NCI-H774 (cell line): ENCODE data around the gene ABCA2.
"Not testable (repeated sequence)": the region's sequence is repeated elsewhere in the genome, so short reads cannot be mapped to it uniquely, and the experiment has no call there.

Source experiments
- DNase-seq: peaks from one replicate; lab custom pipeline; 2025; lab: John Stamatoyannopoulos, UW

ABCA2 gene

GRCh38 chr9:137015976-137016375 is 12.1 kb downstream of the ABCA2 start:
- no peak for DNase-seq

- no peak for DNase-seq
These were observed 12.5 kb downstream of the ABCA2 start for GRCh38 chr9:137015540-137015930.

GRCh38 chr9:137014776-137015539 is 13.1 kb downstream of the ABCA2 start:
- no peak for DNase-seq

- no peak for DNase-seq
These were observed 13.9 kb downstream of the ABCA2 start for GRCh38 chr9:137014166-137014565.

- no peak for DNase-seq
These were observed 14.5 kb downstream of the ABCA2 start for GRCh38 chr9:137013571-137013940.

GRCh38 chr9:137012694-137013570 is 15.1 kb downstream of the ABCA2 start:
- DNase-seq: no peak

- no peak for DNase-seq
These were observed 15.9 kb downstream of the ABCA2 start for GRCh38 chr9:137011907-137012675.

GRCh38 chr9:137011156-137011555 is 16.9 kb downstream of the ABCA2 start:
- no peak for DNase-seq

GRCh38 chr9:137009938-137010732 is 17.9 kb downstream of the ABCA2 start:
- DNase-seq: no peak

GRCh38 chr9:137009217-137009616 is 18.8 kb downstream of the ABCA2 start:
- no peak for DNase-seq

- DNase-seq: no peak
These were observed 19.7 kb downstream of the ABCA2 start for GRCh38 chr9:137008312-137008711.

- DNase-seq: no peak
These were observed 20.2 kb downstream of the ABCA2 start for GRCh38 chr9:137007816-137008270.

GRCh38 chr9:137007108-137007815 is 20.8 kb downstream of the ABCA2 start:
- DNase-seq: no peak

GRCh38 chr9:137006116-137007003 is 21.7 kb downstream of the ABCA2 start:
- no peak for DNase-seq

GRCh38 chr9:137004285-137004684 is 23.8 kb downstream of the ABCA2 start:
- DNase-seq: not testable (repeated sequence)

- no peak for DNase-seq
These were observed 25.4 kb downstream of the ABCA2 start for GRCh38 chr9:137002646-137003041.

- no peak for DNase-seq
These were observed 26.0 kb downstream of the ABCA2 start for GRCh38 chr9:137001857-137002645.

GRCh38 chr9:137000177-137000930 is 27.7 kb downstream of the ABCA2 start:
- DNase-seq: no peak
